ENCODE data around the gene INSR. TPM values are rescaled to one million over a fixed set of nuclear protein-coding genes. Genes with fewer than 3 reads are reported as not detected.

Gene INSR
- polyA plus RNA-seq, 2 of the 4 experiments (the other 2 are of a cell fraction) = 1.8 to 3.3 TPM

- ATAC-seq (no peak), FAIRE-seq (no peak), DNase-seq (ENCODE audit: low read depth in 1 of 2, low spot score in 1 of 2) (no peak)
- TF ChIP-seq MAFK (IDR thresholded peaks at IDR 0.05; ENCODE audit: partially characterized antibody) (no peak), ESRRA (IDR thresholded peaks at IDR 0.05; ENCODE audit: borderline replicate concordance, low read length) (no peak), HOXB5 (CRISPR knock-in tag; IDR thresholded peaks at IDR 0.05) (no peak), RAD21 (conservative IDR thresholded peaks at IDR 0.05 in 1 of 2, IDR thresholded peaks at IDR 0.05 in 1 of 2) (no peak), E2F6 (IDR thresholded peaks at IDR 0.05; ENCODE audit: borderline replicate concordance, low read depth) (no peak), USF2 (IDR thresholded peaks at IDR 0.05) (no peak), BCL3 (IDR thresholded peaks at IDR 0.05) (no peak), CBX8 (IDR thresholded peaks at IDR 0.05) (no peak)
- 62% methylated on average over 2 of the region's 5 CpGs for WGBS (ENCODE audit: missing lambda C conversion rate)
- ChIA-PET POLR2A (no interaction called here), CTCF (no interaction called here)
- Histone ChIP-seq H3K4me1 (no peaks in the 10 kb centered on the region), H3K9me3 (no peaks in the 10 kb centered on the region), H3K27ac (no peak overlapping the region), H3K4me3 (no peak overlapping the region), H3K4me2 (no peak overlapping the region)
Measured at GRCh38 chr19:7263521-7263920, 30.7 kb downstream of the INSR start.

- CTCF ChIA-PET = no interaction called here
- POLR2A ChIA-PET = no interaction called here
- H3K4me2 ChIP-seq = no peak overlapping the region
- no peak for ATAC-seq
- H3K27ac ChIP-seq = no peak overlapping the region
- no peak for DNase-seq (ENCODE audit: low read depth in 1 of 2, low spot score in 1 of 2)
- FAIRE-seq = no peak
- no peaks in the 10 kb centered on the region for H3K4me1 ChIP-seq
- TF ChIP-seq ATOH8 (CRISPR knock-in tag; IDR thresholded peaks at IDR 0.05; ENCODE audit: low read depth) (no peak), ZC3H11A (IDR thresholded peaks at IDR 0.05) (no peak), FOXS1 (CRISPR knock-in tag; IDR thresholded peaks at IDR 0.05) (no peak), PBX3 (IDR thresholded peaks at IDR 0.05) (no peak), SREBF2 (IDR thresholded peaks at IDR 0.05) (no peak), TP53 (CRISPR knock-in tag; IDR thresholded peaks at IDR 0.05) (no peak), KDM5A (IDR thresholded peaks at IDR 0.05) (no peak), ELK1 (IDR thresholded peaks at IDR 0.05; ENCODE audit: low read depth, low read length) (no peak), ESRRA (IDR thresholded peaks at IDR 0.05; ENCODE audit: borderline replicate concordance, low read length) (no peak), NR3C1 (IDR thresholded peaks at IDR 0.05) (no peak), BCL3 (IDR thresholded peaks at IDR 0.05) (no peak), HMGXB4 (CRISPR knock-in tag; IDR thresholded peaks at IDR 0.05; ENCODE audit: borderline replicate concordance) (no peak), SMC3 (IDR thresholded peaks at IDR 0.05) (no peak)
- no peak overlapping the region for H3K4me3 ChIP-seq
- H3K9me3 ChIP-seq = no peaks in the 10 kb centered on the region
- 83% methylated on average over 3 of the region's 3 CpGs for WGBS (ENCODE audit: missing lambda C conversion rate)
Measured at GRCh38 chr19:7263066-7263465, 31.1 kb downstream of the INSR start.

All from A549 (cell line).